Adrenal gland (tissue), 12 donors: ENCODE measurements around the gene NRXN2. TPM values are rescaled to one million over a fixed set of nuclear protein-coding genes. Genes with fewer than 3 reads are reported as not detected.
A peak's percentile ranks its signal among the peaks of the same experiment; 100 is the strongest.

ENCODE experiments used
- DNase-seq, 7 donors: peaks; one replicate each; pipeline ENCODE4 v3.0.0-alpha.2; 2019 to 2020
- H3K27ac ChIP-seq, 5 donors: fragments of 200-600 bp; sonication (generic) in 4 of 5; 1 replicate in 3 of 5; 2 replicates in 2 of 5; pipeline versions ENCODE4 v1.5.1 to v1.8.0; 2016 to 2020; ENCODE audit warnings: mild to moderate bottlenecking in 1 of 5
- H3K27me3 ChIP-seq: fragments of 200-600 bp; 2 replicates; pipeline ENCODE4 v1.8.0; 2021
- H3K36me3 ChIP-seq, 2 donors: fragments of 200-600 bp; replicated peaks in 1 of 2; 1 replicate in 1 of 2; 2 replicates in 1 of 2; pipeline versions ENCODE4 v1.5.1 to v1.8.0; 2018 to 2022
- H3K4me1 ChIP-seq, 2 donors: fragments of 200-600 bp; replicated peaks in 1 of 2; 1 replicate in 1 of 2; 2 replicates in 1 of 2; pipeline versions ENCODE4 v1.5.1 to v1.8.0; 2018 to 2021
- H3K4me3 ChIP-seq, 4 donors: fragments of 200-600 bp; sonication (generic) in 3 of 4; one replicate each; pipeline ENCODE4 v1.5.1; 2016 to 2018
- H3K9me3 ChIP-seq, 3 donors: fragments of 200-600 bp; sonication (generic) in 1 of 3; replicated peaks in 1 of 3; 1 replicate in 2 of 3; 2 replicates in 1 of 3; pipeline versions ENCODE4 v1.5.1 to v1.8.0; 2016 to 2021
- CTCF ChIP-seq, 6 experiments: fragments of 450-650 bp in 4 of 6; fragments of 200-600 bp in 2 of 6; sonication (generic) in 1 of 6; IDR thresholded peaks; 1 replicate in 5 of 6; 2 replicates in 1 of 6; pipeline versions ENCODE4 v1.5.1 to v1.8.0; 2016 to 2021; ENCODE audit warnings: antibody characterized with exemption in 6 of 6, mild to moderate bottlenecking in 2 of 6, moderate library complexity in 1 of 6
- POLR2A ChIP-seq, 2 donors: fragments of 450-650 bp; IDR thresholded peaks; one replicate each; pipeline ENCODE4 v1.6.1; 2017; ENCODE audit warnings: antibody characterized with exemption in 2 of 2, mild to moderate bottlenecking in 2 of 2, moderate library complexity in 1 of 2
- WGBS, 4 donors: extraction: QIAGEN DNeasy Blood & Tissue Kit in 2 of 4; methylation state at CpG; one replicate each; pipeline versions ENCODE4 v1.1.5 to v1.1.7; 2013 to 2017; 5-methylcytosine and 5-hydroxymethylcytosine counted together
- intact Hi-C, 2 donors: fragments of 100-400 bp; cut with DNase I; formaldehyde crosslinking; loops; one replicate each; pipeline versions ENCODE4 v1.14.1 to v1.15.0; 2022 to 2023
- polyA plus RNA-seq, 3 donors: library from polyadenylated mRNA; stranded (reverse); fragments of 200-250 nt in 2 of 3; fragments of 350-450 nt in 1 of 3; fragmentation: Illumina TruSeq in 1 of 3; extraction: RNeasy Lipid Tissue Mini Kit (QIAGEN cat#74804) in 1 of 3; gene quantifications; one replicate each; pipeline ENCODE4 v1.2.3, GENCODE V29; 2013 to 2014
- total RNA-seq, 9 donors: library from RNA; depleted of rRNA in 4 of 9; stranded (reverse); fragments of >200 nt in 4 of 9; fragments of 120-200 nt in 1 of 9; fragmentation: NEBNext Ultra II Directional in 1 of 9; extraction: Animal tissue kit (Norgen Biotek cat#: 25700) in 1 of 9; gene quantifications; one replicate each; pipeline versions ENCODE4 v1.1.0 to v1.2.4, GENCODE V29; 2013 to 2023
- donor health status: healthy with polysubstance abuse.
- donor health status: Bipolar disorder and iron deficiency.
- donor health status: DM: yes; HTN: yes; CAD: no.
- donor health status: DM: no; HTN: no; CAD: no.
- donor health status: DM: no; HTN: no; CAD: no.
- donor health status: DM: yes; HTN: yes; CAD: no.

Gene NRXN2
- total and polyA plus RNA-seq, 12 donors: 1.7 to 17.1 (median 4.9) TPM

GRCh38 chr11:64723907-64724862 lies 1.2 kb upstream of the NRXN2 start:
- no peak for TF ChIP-seq POLR2A (IDR thresholded peaks at IDR 0.05)
- TF ChIP-seq CTCF (IDR thresholded peaks at IDR 0.05): no peak
- intact Hi-C loops: loop anchor here in 1 of 2 donors (5.0 kb wide), 1 partner anchor 37 kb away; no protein-coding TSS in a partner anchor
- 58 to 63% (median 60%) methylated on average over 8 to 9 of the region's 9 CpGs for WGBS, 4 donors
- DNase-seq: peak in 1 of 7 donors; percentile 19
- Histone ChIP-seq H3K4me1 (peaks cover 3 to 6% of the 10 kb centered on the region in 2 donors), H3K9me3 (no peaks in the 10 kb centered on the region), H3K4me3 (no peak overlapping the region), H3K27me3 (no peaks in the 10 kb centered on the region), H3K27ac (no peak overlapping the region), H3K36me3 (no peaks in the 10 kb centered on the region)

- Histone ChIP-seq H3K4me1 (peaks cover 3 to 6% of the 10 kb centered on the region in 2 donors), H3K9me3 (no peaks in the 10 kb centered on the region), H3K4me3 (no peak overlapping the region), H3K27ac (no peak overlapping the region), H3K27me3 (peaks cover 9% of the 10 kb centered on the region), H3K36me3 (no peaks in the 10 kb centered on the region)
- intact Hi-C loops: loop anchor here in 1 of 2 donors (5.0 kb wide), 1 partner anchor 35 kb away; no protein-coding TSS in a partner anchor
- TF ChIP-seq POLR2A (IDR thresholded peaks at IDR 0.05) (no peak), CTCF (IDR thresholded peaks at IDR 0.05) (no peak)
- DNase-seq: no peak
- WGBS, 4 donors: 9 to 27% (median 19%) methylated on average over 10 to 34 of the region's 36 CpGs
These were observed 594 bp downstream of the NRXN2 start for GRCh38 chr11:64722141-64723065.

- no peak for DNase-seq
- intact Hi-C loops: loop anchor here in 1 of 2 donors (5.0 kb wide), 1 partner anchor 34 kb away; no protein-coding TSS in a partner anchor
- Histone ChIP-seq H3K36me3 (no peaks in the 10 kb centered on the region), H3K27me3 (peaks cover 20% of the 10 kb centered on the region), H3K4me1 (peaks cover 3 to 6% of the 10 kb centered on the region in 2 donors), H3K27ac (no peak overlapping the region), H3K9me3 (no peaks in the 10 kb centered on the region), H3K4me3 (no peak overlapping the region)
- no peak for TF ChIP-seq POLR2A (IDR thresholded peaks at IDR 0.05)
- TF ChIP-seq CTCF (IDR thresholded peaks at IDR 0.05): no peak
- WGBS, 4 donors: 50 to 83% (median 66%) methylated on average over 2 to 3 of the region's 3 CpGs
These were observed 1.7 kb downstream of the NRXN2 start for GRCh38 chr11:64721359-64721699.
